ENCODE measurements around the gene CATSPER4. TPM values are rescaled to one million over a fixed set of nuclear protein-coding genes. Genes with fewer than 3 reads are reported as not detected.

CATSPER4 gene
- total RNA-seq, 3 donors from 2014 or later (not counting 1 experiment from before 2014, with no cell fraction given): not detected

- peak overlapping the region; percentile 99 for H3K4me3 Mint-ChIP-seq
- H3K4me3 ChIP-seq (ENCODE audit: low read length): peak overlapping the region; percentile 93
- H3K9me3 ChIP-seq (ENCODE audit: control insufficient read depth, insufficient read depth, low read length): no peaks in the 10 kb centered on the region
- H3K27me3 ChIP-seq (ENCODE audit: control insufficient read depth, insufficient read depth, low read length): no peaks in the 10 kb centered on the region
- intact Hi-C loops (cut with micrococcal nuclease): loop anchor here (1.0 to 5.0 kb wide), 3 partner anchors 36 to 124 kb away; partner anchors contain the start of genes C1orf232, PDIK1L and ZNF593
- peaks cover 29 to 30% of the 10 kb centered on the region in 2 donors for H3K4me1 Mint-ChIP-seq
- no peak for ATAC-seq
- no peaks in the 10 kb centered on the region for H3K36me3 Mint-ChIP-seq
- peak overlapping the region; percentile 78 for H3K27ac ChIP-seq (ENCODE audit: low read length)
- no peaks in the 10 kb centered on the region for H3K36me3 ChIP-seq (ENCODE audit: control insufficient read depth, insufficient read depth, low read length)
- TF ChIP-seq CTCF (IDR thresholded peaks at IDR 0.05): no peak
- H3K27ac Mint-ChIP-seq: peak overlapping the region; percentile 94 to 96
- WGBS (ENCODE audit: insufficient coverage): 2% methylated on average over 24 of the region's 30 CpGs
- peaks cover 18% of the 10 kb centered on the region for H3K4me1 ChIP-seq (ENCODE audit: control insufficient read depth, insufficient read depth, low read length)
- H3K27me3 Mint-ChIP-seq (ENCODE audit: low read depth in 2 of 2): no peaks in the 10 kb centered on the region
- H3K9me3 Mint-ChIP-seq: no peaks in the 10 kb centered on the region
- peak in 1 of 2 donors; percentile 59 for DNase-seq
Measured at GRCh38 chr1:26234644-26235370, 44.4 kb downstream of the CATSPER4 start.

GRCh38 chr1:26237230-26237966, 47.0 kb downstream of the CATSPER4 start:
- Mint-ChIP-seq H3K4me3 (no peak overlapping the region), H3K9me3 (no peaks in the 10 kb centered on the region), H3K36me3 (no peaks in the 10 kb centered on the region), H3K4me1 (peaks cover 29 to 30% of the 10 kb centered on the region in 2 donors), H3K27me3 (ENCODE audit: low read depth in 2 of 2) (no peaks in the 10 kb centered on the region), H3K27ac (no peak overlapping the region)
- 64% methylated on average over 4 of the region's 6 CpGs for WGBS (ENCODE audit: insufficient coverage)
- no peaks in the 10 kb centered on the region for H3K27me3 ChIP-seq (ENCODE audit: control insufficient read depth, insufficient read depth, low read length)
- intact Hi-C loops (cut with micrococcal nuclease): no loop called here
- H3K36me3 ChIP-seq (ENCODE audit: control insufficient read depth, insufficient read depth, low read length): no peaks in the 10 kb centered on the region
- no peak for ATAC-seq
- no peak overlapping the region for H3K4me3 ChIP-seq (ENCODE audit: low read length)
- DNase-seq: no peak
- H3K27ac ChIP-seq (ENCODE audit: low read length): no peak overlapping the region
- TF ChIP-seq CTCF (IDR thresholded peaks at IDR 0.05): no peak
- no peaks in the 10 kb centered on the region for H3K9me3 ChIP-seq (ENCODE audit: control insufficient read depth, insufficient read depth, low read length)
- H3K4me1 ChIP-seq (ENCODE audit: control insufficient read depth, insufficient read depth, low read length): peaks cover 18% of the 10 kb centered on the region

GRCh38 chr1:26239936-26240335, 49.5 kb downstream of the CATSPER4 start:
- Mint-ChIP-seq H3K4me3 (no peak overlapping the region), H3K27ac (no peak overlapping the region), H3K36me3 (no peaks in the 10 kb centered on the region), H3K9me3 (no peaks in the 10 kb centered on the region), H3K27me3 (ENCODE audit: low read depth in 2 of 2) (no peaks in the 10 kb centered on the region), H3K4me1 (peaks cover 14 to 16% of the 10 kb centered on the region in 2 donors)
- Histone ChIP-seq H3K27me3 (ENCODE audit: control insufficient read depth, insufficient read depth, low read length) (no peaks in the 10 kb centered on the region), H3K4me3 (ENCODE audit: low read length) (no peak overlapping the region), H3K27ac (ENCODE audit: low read length) (no peak overlapping the region), H3K9me3 (ENCODE audit: control insufficient read depth, insufficient read depth, low read length) (no peaks in the 10 kb centered on the region), H3K36me3 (ENCODE audit: control insufficient read depth, insufficient read depth, low read length) (peaks cover 5% of the 10 kb centered on the region), H3K4me1 (ENCODE audit: control insufficient read depth, insufficient read depth, low read length) (peaks cover 8% of the 10 kb centered on the region)
- intact Hi-C loops (cut with micrococcal nuclease): no loop called here
- 92% methylated on average over 2 of the region's 4 CpGs for WGBS (ENCODE audit: insufficient coverage)
- ATAC-seq (no peak), DNase-seq (no peak)
- TF ChIP-seq CTCF (IDR thresholded peaks at IDR 0.05): no peak

Other genes starting within 250 kb of the CATSPER4 start
- gene PAFAH2, start 192.5 kb upstream of the CATSPER4 start, total RNA-seq: 10 to 100 TPM; 39.0 to 95.1 (median 68.6) TPM
- gene EXTL1, start 168.8 kb upstream of the CATSPER4 start, total RNA-seq: not detected
- not detected for gene SLC30A2, start 144.5 kb upstream of the CATSPER4 start, total RNA-seq
- gene TRIM63, start 123.0 kb upstream of the CATSPER4 start, total RNA-seq: not detected
- 1 to 10 TPM; 3.1 to 8.2 (median 8.1) TPM for gene PDIK1L, start 78.8 kb upstream of the CATSPER4 start, total RNA-seq
- not detected for gene FAM110D, start 31.5 kb upstream of the CATSPER4 start, total RNA-seq
- not detected for gene C1orf232, start 21.6 kb upstream of the CATSPER4 start, total RNA-seq
- 10 to 100 TPM in 2 of 3 donors, 1 to 10 TPM in 1; 8.6 to 17.8 (median 15.6) TPM for gene ZNF593, start 20.7 kb upstream of the CATSPER4 start, total RNA-seq
- not detected for gene ZNF593OS, start 18.8 kb upstream of the CATSPER4 start, total RNA-seq
- 1 to 10 TPM in 2 of 3 donors, under 1 TPM in 1; 0.89 to 1.9 (median 1.0) TPM for gene CNKSR1, start 13.1 kb upstream of the CATSPER4 start, total RNA-seq
- 10 to 100 TPM; 13.0 to 20.4 (median 18.0) TPM for gene CEP85, start 43.6 kb downstream of the CATSPER4 start, total RNA-seq
- 100 to 1,000 TPM; 396 to 488 (median 437) TPM for gene SH3BGRL3, start 89.5 kb downstream of the CATSPER4 start, total RNA-seq
- 10 to 100 TPM; 22.7 to 32.0 (median 31.7) TPM for gene UBXN11, start 116.0 kb downstream of the CATSPER4 start, total RNA-seq
- gene CD52, start 127.4 kb downstream of the CATSPER4 start, total RNA-seq: 100 to 1,000 TPM; 454 to 485 (median 482) TPM
- 1 to 10 TPM; 2.5 to 5.8 (median 3.2) TPM for gene CRYBG2, start 163.5 kb downstream of the CATSPER4 start, total RNA-seq
- 10 to 100 TPM in 2 of 3 donors, 1 to 10 TPM in 1; 9.6 to 38.2 (median 19.7) TPM for gene ZNF683, start 182.1 kb downstream of the CATSPER4 start, total RNA-seq
- gene LIN28A, start 220.2 kb downstream of the CATSPER4 start, total RNA-seq: not detected
- 10 to 100 TPM; 39.6 to 48.6 (median 43.4) TPM for gene DHDDS, start 241.7 kb downstream of the CATSPER4 start, total RNA-seq